ENCODE measurements around the gene KRT75.

DNA sequence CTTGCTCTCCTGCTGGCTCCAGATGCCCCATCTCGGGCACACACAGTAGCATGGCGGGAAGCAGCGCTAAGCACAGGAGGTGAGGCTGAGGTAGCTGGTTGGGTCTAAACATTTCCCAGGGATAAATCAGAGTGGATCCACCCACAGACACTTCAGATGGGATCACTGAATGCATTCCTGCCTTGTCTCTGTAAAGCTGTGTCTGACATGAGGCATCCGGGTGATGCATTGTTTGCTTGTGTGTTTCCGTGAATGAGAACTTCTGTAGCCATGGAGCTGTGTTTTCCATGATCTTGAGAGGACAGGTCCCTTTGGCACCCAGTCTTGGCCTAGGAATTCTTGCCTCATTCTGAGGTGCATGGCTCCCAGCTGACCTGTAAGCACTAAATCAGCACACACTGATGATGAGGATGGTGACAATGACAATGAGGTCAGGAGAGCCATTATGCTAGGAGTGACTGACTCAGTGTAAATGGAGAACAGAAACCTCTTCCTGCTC, 6.7 kb upstream of the KRT75 start:
- no peak for TF ChIP-seq POLR2A (IDR thresholded peaks at IDR 0.05)
- TF ChIP-seq, protein P1, sequence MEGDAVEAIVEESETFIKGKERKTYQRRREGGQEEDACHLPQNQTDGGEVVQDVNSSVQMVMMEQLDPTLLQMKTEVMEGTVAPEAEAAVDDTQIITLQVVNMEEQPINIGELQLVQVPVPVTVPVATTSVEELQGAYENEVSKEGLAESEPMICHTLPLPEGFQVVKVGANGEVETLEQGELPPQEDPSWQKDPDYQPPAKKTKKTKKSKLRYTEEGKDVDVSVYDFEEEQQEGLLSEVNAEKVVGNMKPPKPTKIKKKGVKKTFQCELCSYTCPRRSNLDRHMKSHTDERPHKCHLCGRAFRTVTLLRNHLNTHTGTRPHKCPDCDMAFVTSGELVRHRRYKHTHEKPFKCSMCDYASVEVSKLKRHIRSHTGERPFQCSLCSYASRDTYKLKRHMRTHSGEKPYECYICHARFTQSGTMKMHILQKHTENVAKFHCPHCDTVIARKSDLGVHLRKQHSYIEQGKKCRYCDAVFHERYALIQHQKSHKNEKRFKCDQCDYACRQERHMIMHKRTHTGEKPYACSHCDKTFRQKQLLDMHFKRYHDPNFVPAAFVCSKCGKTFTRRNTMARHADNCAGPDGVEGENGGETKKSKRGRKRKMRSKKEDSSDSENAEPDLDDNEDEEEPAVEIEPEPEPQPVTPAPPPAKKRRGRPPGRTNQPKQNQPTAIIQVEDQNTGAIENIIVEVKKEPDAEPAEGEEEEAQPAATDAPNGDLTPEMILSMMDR (IDR thresholded peaks at IDR 0.05) = no peak
